Measurements from ENCODE around the gene GRK6.
A peak's percentile ranks its signal among the peaks of the same experiment; 100 is the strongest.
"Not testable (repeated sequence)": the region's sequence is repeated elsewhere in the genome, so short reads cannot be mapped to it uniquely, and the experiment has no call there.

Gene GRK6

DNA sequence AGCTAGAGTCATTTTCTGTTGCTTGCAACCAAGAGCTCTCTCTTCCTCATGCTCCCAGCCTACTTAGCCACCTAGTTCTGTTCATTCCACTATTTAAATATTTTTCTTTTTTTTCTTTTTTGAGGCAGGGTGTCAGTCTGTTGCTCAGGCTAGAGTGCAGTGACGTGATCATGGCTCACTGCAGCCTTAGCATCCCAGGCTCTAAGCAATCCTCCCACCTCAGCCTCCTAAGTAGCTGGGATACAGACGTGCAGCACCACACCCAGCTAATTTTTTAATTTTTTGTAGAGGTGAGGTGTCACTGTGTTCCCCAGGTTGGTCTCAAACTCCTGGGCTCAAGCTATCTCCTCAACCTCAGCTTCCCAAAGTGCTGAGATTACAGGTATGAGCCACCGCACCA is 12.0 kb upstream of the GRK6 start:
- no peak for DNase-seq (ENCODE audit: low read depth)
- TF ChIP-seq, protein P1, sequence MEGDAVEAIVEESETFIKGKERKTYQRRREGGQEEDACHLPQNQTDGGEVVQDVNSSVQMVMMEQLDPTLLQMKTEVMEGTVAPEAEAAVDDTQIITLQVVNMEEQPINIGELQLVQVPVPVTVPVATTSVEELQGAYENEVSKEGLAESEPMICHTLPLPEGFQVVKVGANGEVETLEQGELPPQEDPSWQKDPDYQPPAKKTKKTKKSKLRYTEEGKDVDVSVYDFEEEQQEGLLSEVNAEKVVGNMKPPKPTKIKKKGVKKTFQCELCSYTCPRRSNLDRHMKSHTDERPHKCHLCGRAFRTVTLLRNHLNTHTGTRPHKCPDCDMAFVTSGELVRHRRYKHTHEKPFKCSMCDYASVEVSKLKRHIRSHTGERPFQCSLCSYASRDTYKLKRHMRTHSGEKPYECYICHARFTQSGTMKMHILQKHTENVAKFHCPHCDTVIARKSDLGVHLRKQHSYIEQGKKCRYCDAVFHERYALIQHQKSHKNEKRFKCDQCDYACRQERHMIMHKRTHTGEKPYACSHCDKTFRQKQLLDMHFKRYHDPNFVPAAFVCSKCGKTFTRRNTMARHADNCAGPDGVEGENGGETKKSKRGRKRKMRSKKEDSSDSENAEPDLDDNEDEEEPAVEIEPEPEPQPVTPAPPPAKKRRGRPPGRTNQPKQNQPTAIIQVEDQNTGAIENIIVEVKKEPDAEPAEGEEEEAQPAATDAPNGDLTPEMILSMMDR (IDR thresholded peaks at IDR 0.05; ENCODE audit: low read depth, low read length, missing control alignments), result no peak
- no peak overlapping the region for H3K4me3 ChIP-seq (ENCODE audit: low read depth, low read length)

GRCh38 chr5:177417081-177417480 is 9.4 kb upstream of the GRK6 start:
- not testable (repeated sequence) for H3K4me3 ChIP-seq (ENCODE audit: low read depth, low read length); DNase-seq (ENCODE audit: low read depth)

DNA sequence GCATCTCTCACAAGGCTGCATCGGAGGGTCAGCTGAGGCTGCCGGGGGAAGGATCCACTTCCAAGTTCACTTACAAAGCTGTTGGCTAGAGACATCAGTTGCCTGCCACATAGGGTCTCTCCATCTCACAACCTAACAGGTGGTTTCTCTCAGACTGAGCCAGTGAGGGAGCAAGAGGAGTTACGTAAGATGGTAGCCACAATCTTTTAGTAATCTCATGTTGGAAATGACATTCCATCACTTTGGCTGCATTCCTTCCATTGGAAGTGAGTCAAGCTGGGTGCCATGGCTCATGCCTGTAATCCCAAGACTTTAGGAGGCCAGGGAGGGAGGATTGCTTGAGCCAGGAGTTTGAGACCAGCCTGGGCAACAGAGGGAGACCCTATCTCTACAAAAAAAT is 7.4 kb upstream of the GRK6 start:
- H3K4me3 ChIP-seq (ENCODE audit: low read depth, low read length), result no peak overlapping the region
- no peak for DNase-seq (ENCODE audit: low read depth)
- TF ChIP-seq, protein P1 (IDR thresholded peaks at IDR 0.05; ENCODE audit: low read depth, low read length, missing control alignments), result no peak

DNA sequence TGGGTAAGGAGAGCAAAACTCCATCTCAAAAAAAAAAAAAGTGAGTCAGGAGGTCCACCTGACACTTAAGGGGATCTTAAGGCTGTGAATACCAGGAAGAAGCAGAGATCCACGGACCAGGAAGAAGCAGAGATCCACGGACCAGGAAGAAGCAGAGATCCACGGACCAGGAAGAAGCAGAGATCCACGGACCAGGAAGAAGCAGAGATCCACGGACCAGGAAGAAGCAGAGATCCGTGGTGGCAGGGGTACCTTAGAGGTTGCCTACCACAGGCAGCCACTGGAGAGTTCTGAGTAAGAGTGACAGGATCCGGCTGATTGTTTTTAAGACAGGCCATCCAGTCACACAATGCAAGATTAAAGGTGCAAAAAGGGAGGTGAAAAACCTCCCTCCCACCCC is 6.0 kb upstream of the GRK6 start:
- DNase-seq (ENCODE audit: low read depth); H3K4me3 ChIP-seq (ENCODE audit: low read depth, low read length): not testable (repeated sequence)

GRCh38 chr5:177421062-177421798 is 5.2 kb upstream of the GRK6 start:
- H3K4me3 ChIP-seq (ENCODE audit: low read depth, low read length), result no peak overlapping the region
- no peak for DNase-seq (ENCODE audit: low read depth)
- TF ChIP-seq, protein P1 (IDR thresholded peaks at IDR 0.05; ENCODE audit: low read depth, low read length, missing control alignments), result no peak

DNA sequence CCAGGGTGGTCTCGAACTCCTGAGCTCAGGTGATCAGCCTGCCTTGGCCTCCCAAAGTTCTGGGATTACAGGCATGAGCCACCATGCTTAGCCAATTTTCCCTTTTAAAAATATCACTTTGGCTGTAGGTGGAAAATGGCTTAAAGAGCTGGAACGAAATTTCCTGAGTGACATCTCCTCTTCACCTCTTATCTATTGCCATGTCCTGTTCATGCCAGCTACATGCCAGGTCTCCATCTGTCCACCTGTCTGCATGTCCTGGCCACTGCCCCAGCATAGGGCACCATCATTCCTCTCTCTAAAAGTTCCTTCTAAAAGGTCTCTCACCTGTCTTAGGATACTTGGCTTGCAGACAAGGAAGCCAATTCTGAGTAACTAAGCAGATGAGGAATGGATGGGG is 2.8 kb upstream of the GRK6 start:
- no peak for DNase-seq (ENCODE audit: low read depth)
- no peak overlapping the region for H3K4me3 ChIP-seq (ENCODE audit: low read depth, low read length)
- TF ChIP-seq, protein P1 (IDR thresholded peaks at IDR 0.05; ENCODE audit: low read depth, low read length, missing control alignments), result no peak

DNA sequence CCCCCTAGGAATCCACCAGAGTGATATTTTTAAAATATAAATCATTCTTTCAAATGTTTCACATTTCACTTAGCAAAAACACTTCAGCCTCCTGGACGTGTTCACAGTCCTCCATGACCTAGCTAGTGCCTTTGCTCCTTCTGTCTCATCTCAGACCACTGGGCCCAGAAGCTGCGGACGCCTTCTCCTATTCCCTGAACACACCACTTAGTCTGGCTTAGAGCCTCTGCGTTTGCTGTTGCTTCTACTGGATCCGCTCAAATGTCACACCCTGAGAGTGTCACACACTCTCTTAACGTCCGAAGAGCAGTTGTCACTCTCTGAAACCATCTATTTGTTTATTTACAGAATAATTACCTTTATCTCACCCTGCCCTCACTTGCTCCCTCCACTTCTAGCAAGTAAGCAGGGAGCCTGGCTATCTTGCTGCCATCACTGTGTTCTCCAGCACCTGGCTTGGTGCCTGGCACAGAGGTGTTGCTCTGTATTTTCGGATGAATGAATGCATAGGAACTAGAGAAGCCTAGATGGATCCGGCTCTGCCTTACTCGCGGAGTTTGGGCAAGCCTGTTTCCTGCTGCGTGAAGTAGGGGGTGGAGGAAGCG is 1.2 kb upstream of the GRK6 start:
- DNase-seq (ENCODE audit: low read depth), result no peak
- TF ChIP-seq, protein P1 (IDR thresholded peaks at IDR 0.05; ENCODE audit: low read depth, low read length, missing control alignments), result no peak
- peak overlapping the region; percentile 59 for H3K4me3 ChIP-seq (ENCODE audit: low read depth, low read length)
